ENCODE results near the gene SVIL.
"Not testable (repeated sequence)": the region's sequence is repeated elsewhere in the genome, so short reads cannot be mapped to it uniquely, and the experiment has no call there.

The SVIL gene

GRCh38 chr10:29487032-29487883 lies 147.5 kb downstream of the SVIL start:
- DNase-seq (ENCODE audit: low spot score): not testable (repeated sequence)

DNA sequence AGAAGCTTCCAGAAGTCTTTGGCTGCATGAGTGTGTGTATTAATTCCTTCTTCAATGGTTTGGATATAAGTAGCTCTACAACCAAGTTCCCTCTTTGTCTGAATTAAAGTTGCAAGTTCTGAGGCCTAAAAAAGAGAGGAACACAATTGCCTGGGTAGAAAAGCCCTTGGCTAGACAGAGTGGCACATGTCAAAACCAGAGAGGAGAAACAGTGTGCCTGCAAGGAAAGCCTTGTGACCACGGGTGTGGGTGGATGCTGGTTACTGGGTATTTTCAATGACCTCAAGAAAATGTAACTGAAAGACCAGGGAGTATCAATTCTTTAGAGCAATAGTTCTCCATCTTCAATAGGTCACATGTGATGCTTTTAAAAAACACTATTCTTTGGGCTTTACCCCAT lies 148.3 kb downstream of the SVIL start:
- no peak for DNase-seq (ENCODE audit: low spot score)

DNA sequence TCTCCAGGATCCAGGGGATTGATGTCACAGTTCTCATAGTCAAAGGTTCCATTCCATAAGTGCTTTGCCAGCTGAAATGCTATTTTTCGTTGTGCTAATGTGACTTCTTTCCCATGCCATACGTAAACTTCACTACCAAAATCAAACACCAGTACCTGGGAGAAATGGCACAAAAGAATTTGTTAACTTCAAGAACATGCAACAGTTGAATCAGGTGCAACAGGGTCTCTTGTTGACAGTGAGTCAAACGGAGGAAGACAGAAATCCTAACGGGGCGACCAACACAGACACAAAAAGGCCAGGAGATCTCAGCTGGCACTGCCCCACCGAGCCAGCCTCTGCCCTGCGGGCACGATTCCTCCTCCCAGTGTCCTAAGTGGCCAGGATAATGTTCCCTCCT lies 150.1 kb downstream of the SVIL start:
- DNase-seq (ENCODE audit: low spot score): not testable (repeated sequence)

- peak; percentile 53 for DNase-seq (ENCODE audit: low spot score)
These were observed 152.0 kb downstream of the SVIL start for GRCh38 chr10:29482591-29483431.

DNA sequence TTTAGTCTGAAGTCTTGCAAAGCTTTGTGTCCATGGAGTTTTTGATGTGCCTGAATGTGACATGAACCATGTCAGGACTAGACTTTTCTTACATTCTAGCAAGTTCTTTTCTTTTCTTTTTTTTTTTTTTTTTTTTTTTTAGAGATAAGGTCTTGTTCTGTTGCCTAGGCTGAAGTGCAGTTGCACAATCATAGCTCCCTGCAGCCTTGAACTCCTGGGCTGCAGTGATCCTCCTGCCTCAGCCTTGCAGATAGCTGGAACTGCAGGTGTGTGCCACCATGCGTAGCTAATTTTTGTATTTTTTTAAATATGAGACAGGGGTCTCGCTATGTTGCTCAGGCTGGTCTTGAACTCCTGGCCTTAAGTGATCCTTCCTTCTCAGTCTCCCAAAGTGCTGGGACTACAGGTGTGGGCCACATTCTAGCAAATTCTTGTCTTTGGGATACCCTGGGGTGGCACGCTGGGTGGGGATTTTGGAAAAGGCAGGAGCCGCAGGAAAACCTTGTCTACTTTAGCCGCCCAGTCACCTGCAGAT lies 152.8 kb downstream of the SVIL start:
- no peak for DNase-seq (ENCODE audit: low spot score)

- no peak for DNase-seq (ENCODE audit: low spot score)
These were observed 154.5 kb downstream of the SVIL start for GRCh38 chr10:29479981-29480954.

GRCh38 chr10:29479081-29479925 lies 155.5 kb downstream of the SVIL start:
- no peak for DNase-seq (ENCODE audit: low spot score)

DNA sequence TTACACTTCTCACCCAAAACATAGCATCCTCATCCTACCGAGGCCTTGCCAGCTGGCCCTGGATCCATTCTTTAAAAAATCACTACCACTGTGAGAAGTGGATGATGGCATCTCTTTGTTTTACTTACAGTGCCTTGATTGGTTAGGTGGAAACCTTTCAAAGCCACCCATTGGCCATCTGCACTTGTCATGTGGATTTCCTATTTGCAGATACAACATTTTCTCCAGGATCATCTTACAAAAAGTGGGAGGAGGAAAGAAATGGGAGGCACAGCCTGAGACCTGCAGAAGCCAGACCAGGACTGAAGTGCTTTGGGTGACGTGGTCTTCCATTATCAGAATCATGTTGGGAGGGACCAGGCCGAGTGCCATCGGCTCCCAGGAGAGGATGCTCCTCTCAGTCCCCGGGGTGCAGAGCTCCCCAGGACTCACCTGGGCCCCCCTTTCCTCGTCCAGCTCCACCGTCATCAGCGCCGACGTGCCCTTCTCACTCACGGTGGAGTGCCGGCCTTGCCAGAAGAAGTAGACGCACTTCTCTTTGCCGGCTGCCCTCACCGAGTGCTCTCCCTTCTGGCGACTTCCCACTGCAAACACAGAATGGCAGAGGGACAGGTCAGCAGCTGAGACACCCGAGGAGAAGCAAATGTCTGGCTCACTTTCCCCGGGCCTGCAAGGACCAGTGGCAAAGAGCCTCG lies 161.2 kb downstream of the SVIL start:
- no peak for DNase-seq (ENCODE audit: low spot score)

GRCh38 chr10:29473087-29473356 lies 161.7 kb downstream of the SVIL start:
- no peak for DNase-seq (ENCODE audit: low spot score)

GRCh38 chr10:29472301-29473086 lies 162.3 kb downstream of the SVIL start:
- no peak for DNase-seq (ENCODE audit: low spot score)

- no peak for DNase-seq (ENCODE audit: low spot score)
These were observed 163.3 kb downstream of the SVIL start for GRCh38 chr10:29471544-29471859.

- no peak for DNase-seq (ENCODE audit: low spot score)
These were observed 163.8 kb downstream of the SVIL start for GRCh38 chr10:29470843-29471543.

- peak; percentile 51 for DNase-seq (ENCODE audit: low spot score)
These were observed 164.4 kb downstream of the SVIL start for GRCh38 chr10:29470355-29470705.

- no peak for DNase-seq (ENCODE audit: low spot score)
These were observed 165.1 kb downstream of the SVIL start for GRCh38 chr10:29469481-29470354.

- DNase-seq (ENCODE audit: low spot score): peak; percentile 47
These were observed 169.4 kb downstream of the SVIL start for GRCh38 chr10:29465384-29465783.

DNA sequence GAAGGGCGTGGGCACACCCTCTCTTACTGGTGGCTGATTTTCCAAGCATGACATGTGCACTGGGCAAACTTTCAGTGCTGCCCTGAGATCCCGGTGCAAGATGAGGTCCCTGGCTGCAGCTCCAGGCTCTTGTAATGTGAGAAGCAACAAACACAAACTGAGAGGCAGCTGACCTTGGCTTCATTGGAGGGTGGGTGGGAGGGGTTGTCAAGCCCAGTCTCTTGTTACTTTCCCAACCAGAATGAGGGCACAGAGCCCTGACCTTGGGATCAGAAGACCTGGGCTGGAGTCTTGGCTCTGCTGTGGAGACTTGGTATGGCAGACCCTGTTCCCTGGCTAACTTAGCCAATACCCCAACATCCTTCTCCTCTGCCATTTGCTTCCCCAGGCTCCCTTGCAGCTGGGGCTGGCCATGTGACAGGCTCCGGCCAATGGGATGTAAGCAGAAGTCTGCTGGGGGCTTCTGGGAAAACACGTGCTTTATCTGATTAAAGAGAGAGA lies 170.1 kb downstream of the SVIL start:
- not testable (repeated sequence) for DNase-seq (ENCODE audit: low spot score)

GRCh38 chr10:29461042-29461441 lies 173.7 kb downstream of the SVIL start:
- no peak for DNase-seq (ENCODE audit: low spot score)

DNA sequence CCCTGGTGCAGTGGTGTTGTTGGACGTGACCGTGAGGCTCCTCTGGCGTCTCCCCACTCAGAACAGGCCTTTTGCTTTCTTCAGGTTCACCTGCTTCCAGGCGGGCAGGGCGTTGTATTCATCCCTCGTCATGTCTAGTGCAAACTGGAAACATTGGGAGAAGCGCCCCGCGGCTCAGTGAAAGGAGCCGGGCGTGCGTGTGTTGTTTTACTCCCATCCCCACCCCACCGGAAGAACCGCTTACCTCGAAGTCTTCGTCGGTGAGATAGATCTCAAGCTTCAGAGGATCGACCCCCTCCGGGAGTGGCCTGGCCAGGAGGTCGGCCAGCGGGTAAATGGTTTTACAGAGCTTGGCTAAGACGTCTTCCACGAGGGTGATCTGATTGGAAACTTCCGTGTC lies 176.6 kb downstream of the SVIL start:
- DNase-seq (ENCODE audit: low spot score): not testable (repeated sequence)

All from HuH-7 (cell line).